ENCODE measurements around the gene COL18A1.

The COL18A1 gene

GRCh38 chr21:45370575-45370974, 34.4 kb upstream of the COL18A1 start:
- H3K36me3 ChIP-seq (ENCODE audit: insufficient read depth, low read length): no peaks in the 10 kb centered on the region
- H3K9me3 ChIP-seq (ENCODE audit: insufficient read depth, low read depth, low read length): no peaks in the 10 kb centered on the region
- no peaks in the 10 kb centered on the region for H3K4me1 ChIP-seq (ENCODE audit: insufficient read depth, low read length, poor library complexity, severe bottlenecking)
- H2AFZ ChIP-seq (ENCODE audit: low read length): no peak overlapping the region
- TF ChIP-seq, protein P1, sequence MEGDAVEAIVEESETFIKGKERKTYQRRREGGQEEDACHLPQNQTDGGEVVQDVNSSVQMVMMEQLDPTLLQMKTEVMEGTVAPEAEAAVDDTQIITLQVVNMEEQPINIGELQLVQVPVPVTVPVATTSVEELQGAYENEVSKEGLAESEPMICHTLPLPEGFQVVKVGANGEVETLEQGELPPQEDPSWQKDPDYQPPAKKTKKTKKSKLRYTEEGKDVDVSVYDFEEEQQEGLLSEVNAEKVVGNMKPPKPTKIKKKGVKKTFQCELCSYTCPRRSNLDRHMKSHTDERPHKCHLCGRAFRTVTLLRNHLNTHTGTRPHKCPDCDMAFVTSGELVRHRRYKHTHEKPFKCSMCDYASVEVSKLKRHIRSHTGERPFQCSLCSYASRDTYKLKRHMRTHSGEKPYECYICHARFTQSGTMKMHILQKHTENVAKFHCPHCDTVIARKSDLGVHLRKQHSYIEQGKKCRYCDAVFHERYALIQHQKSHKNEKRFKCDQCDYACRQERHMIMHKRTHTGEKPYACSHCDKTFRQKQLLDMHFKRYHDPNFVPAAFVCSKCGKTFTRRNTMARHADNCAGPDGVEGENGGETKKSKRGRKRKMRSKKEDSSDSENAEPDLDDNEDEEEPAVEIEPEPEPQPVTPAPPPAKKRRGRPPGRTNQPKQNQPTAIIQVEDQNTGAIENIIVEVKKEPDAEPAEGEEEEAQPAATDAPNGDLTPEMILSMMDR (conservative IDR thresholded peaks at IDR 0.05; ENCODE audit: low read length): no peak
- TF ChIP-seq EZH2phosphoT487 (IDR thresholded peaks at IDR 0.05; ENCODE audit: borderline replicate concordance): no peak
- H4K20me1 ChIP-seq (ENCODE audit: insufficient read depth, low read length, poor library complexity, severe bottlenecking): no peaks in the 10 kb centered on the region
- H3K9me2 ChIP-seq (replicated peaks; ENCODE audit: low read depth, low read length): no peaks in the 10 kb centered on the region
- no peaks in the 10 kb centered on the region for H3K27me3 ChIP-seq (ENCODE audit: insufficient read depth, low read length, poor library complexity, severe bottlenecking)
- no peaks in the 10 kb centered on the region for H3K79me2 ChIP-seq (ENCODE audit: insufficient read depth, low read length)
- no peaks in the 10 kb centered on the region for H3F3A ChIP-seq (ENCODE audit: low read depth)
- H3K4me2 ChIP-seq (ENCODE audit: low read depth, low read length, poor library complexity, severe bottlenecking): no peak overlapping the region
- H3K9ac ChIP-seq (ENCODE audit: low read depth, low read length, poor library complexity, severe bottlenecking): no peak overlapping the region
- no peak overlapping the region for H3K4me3 ChIP-seq (ENCODE audit: low read length, poor library complexity, severe bottlenecking)

- TF ChIP-seq, protein P1 (conservative IDR thresholded peaks at IDR 0.05; ENCODE audit: low read length): no peak
- no peak for TF ChIP-seq EZH2phosphoT487 (IDR thresholded peaks at IDR 0.05; ENCODE audit: borderline replicate concordance)
- Histone ChIP-seq H3K9ac (ENCODE audit: low read depth, low read length, poor library complexity, severe bottlenecking) (no peak overlapping the region), H3F3A (ENCODE audit: low read depth) (no peaks in the 10 kb centered on the region), H3K79me2 (ENCODE audit: insufficient read depth, low read length) (no peaks in the 10 kb centered on the region), H2AFZ (ENCODE audit: low read length) (no peak overlapping the region), H3K4me1 (ENCODE audit: insufficient read depth, low read length, poor library complexity, severe bottlenecking) (no peaks in the 10 kb centered on the region), H3K4me2 (ENCODE audit: low read depth, low read length, poor library complexity, severe bottlenecking) (no peak overlapping the region), H3K9me3 (ENCODE audit: insufficient read depth, low read depth, low read length) (no peaks in the 10 kb centered on the region), H3K4me3 (ENCODE audit: low read length, poor library complexity, severe bottlenecking) (no peak overlapping the region), H3K27me3 (ENCODE audit: insufficient read depth, low read length, poor library complexity, severe bottlenecking) (no peaks in the 10 kb centered on the region), H4K20me1 (ENCODE audit: insufficient read depth, low read length, poor library complexity, severe bottlenecking) (no peaks in the 10 kb centered on the region), H3K36me3 (ENCODE audit: insufficient read depth, low read length) (no peaks in the 10 kb centered on the region), H3K9me2 (replicated peaks; ENCODE audit: low read depth, low read length) (no peaks in the 10 kb centered on the region)
Measured at GRCh38 chr21:45371081-45371480, 33.9 kb upstream of the COL18A1 start.

DNA sequence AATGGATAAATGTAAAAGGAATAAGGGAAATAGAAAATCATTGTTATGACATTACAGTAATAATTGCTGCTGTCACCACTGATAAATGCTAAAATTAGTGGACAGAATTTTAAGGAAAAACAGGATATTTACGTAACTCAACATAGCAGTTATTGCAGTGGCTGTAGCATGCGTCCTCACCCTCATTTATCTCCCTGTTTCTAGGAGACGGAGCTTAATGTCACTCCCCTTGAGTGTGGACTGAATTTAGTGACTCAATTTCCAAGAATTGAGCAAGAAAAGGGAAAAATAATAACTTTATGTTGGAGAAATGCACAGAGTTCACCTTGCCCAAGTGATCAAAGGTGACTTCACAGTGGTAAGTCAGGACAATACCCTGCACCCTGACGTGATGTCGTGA, 33.3 kb upstream of the COL18A1 start:
- H4K20me1 ChIP-seq (ENCODE audit: insufficient read depth, low read length, poor library complexity, severe bottlenecking): no peaks in the 10 kb centered on the region
- H3K9me3 ChIP-seq (ENCODE audit: insufficient read depth, low read depth, low read length): no peaks in the 10 kb centered on the region
- no peak for TF ChIP-seq EZH2phosphoT487 (IDR thresholded peaks at IDR 0.05; ENCODE audit: borderline replicate concordance)
- TF ChIP-seq, protein P1 (conservative IDR thresholded peaks at IDR 0.05; ENCODE audit: low read length): no peak
- no peaks in the 10 kb centered on the region for H3K4me1 ChIP-seq (ENCODE audit: insufficient read depth, low read length, poor library complexity, severe bottlenecking)
- H3K9me2 ChIP-seq (replicated peaks; ENCODE audit: low read depth, low read length): no peaks in the 10 kb centered on the region
- H3K4me3 ChIP-seq (ENCODE audit: low read length, poor library complexity, severe bottlenecking): no peak overlapping the region
- H3K27me3 ChIP-seq (ENCODE audit: insufficient read depth, low read length, poor library complexity, severe bottlenecking): no peaks in the 10 kb centered on the region
- H3K79me2 ChIP-seq (ENCODE audit: insufficient read depth, low read length): no peaks in the 10 kb centered on the region
- no peak overlapping the region for H3K4me2 ChIP-seq (ENCODE audit: low read depth, low read length, poor library complexity, severe bottlenecking)
- H3K9ac ChIP-seq (ENCODE audit: low read depth, low read length, poor library complexity, severe bottlenecking): no peak overlapping the region
- no peaks in the 10 kb centered on the region for H3K36me3 ChIP-seq (ENCODE audit: insufficient read depth, low read length)
- H2AFZ ChIP-seq (ENCODE audit: low read length): no peak overlapping the region
- H3F3A ChIP-seq (ENCODE audit: low read depth): no peaks in the 10 kb centered on the region

All from Loucy (cell line).